ENCODE results near the gene BAAT. TPM values are rescaled to one million over a fixed set of nuclear protein-coding genes. Genes with fewer than 3 reads are reported as not detected.

BAAT gene
- polyA plus RNA-seq, 1 donor (not counting 4 experiments of a cell fraction or from before 2014, with no cell fraction given): 0.14 TPM

DNA sequence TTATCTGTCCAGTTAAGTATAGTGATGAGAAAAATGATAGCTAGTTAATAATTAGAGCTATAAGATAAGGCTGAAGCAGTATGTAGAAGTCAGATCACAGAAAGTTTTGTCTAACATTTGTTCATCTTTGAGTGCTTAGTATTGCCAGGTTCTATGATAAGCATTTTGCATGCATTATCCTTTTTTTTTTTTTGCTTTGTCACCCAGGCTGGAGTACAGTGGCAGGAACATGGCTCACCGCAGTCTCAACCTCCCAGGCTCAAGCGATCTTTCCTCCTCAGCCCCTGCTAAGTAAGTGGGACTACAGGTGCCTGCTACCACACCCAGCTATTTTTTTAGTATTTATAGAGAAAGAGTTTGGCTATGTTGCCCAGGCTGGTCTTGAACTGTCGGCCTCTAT is 17.5 kb downstream of the BAAT start:
- H3K36me3 ChIP-seq (ENCODE audit: control insufficient read depth in 2 of 2, extremely low read depth in 1 of 2, insufficient read depth in 2 of 2, low read length in 2 of 2): no peaks in the 10 kb centered on the region
- H2AFZ ChIP-seq (ENCODE audit: control insufficient read depth, low read length): no peak overlapping the region
- dilution Hi-C loops (cut with MboI; ENCODE audit: extremely low pct_ligation_motif_present, low sequenced_read_pairs): no loop called here
- H3K27ac ChIP-seq (ENCODE audit: control insufficient read depth, insufficient read depth, low read length): no peak overlapping the region
- no peak overlapping the region for H3K9ac ChIP-seq (ENCODE audit: control insufficient read depth, extremely low read depth, insufficient read depth, low read length)
- no peak overlapping the region for H3K4me3 ChIP-seq (ENCODE audit: control insufficient read depth in 2 of 3, extremely low read depth in 1 of 3, insufficient read depth in 2 of 3, low read depth in 1 of 3, low read length in 3 of 3)
- H3K4me1 ChIP-seq (ENCODE audit: control insufficient read depth, extremely low read depth, insufficient read depth, low read length): no peaks in the 10 kb centered on the region
- H3K4me2 ChIP-seq (ENCODE audit: control insufficient read depth, extremely low read depth, insufficient read depth, low read depth, low read length): no peak overlapping the region
- H3K9me3 ChIP-seq (ENCODE audit: control insufficient read depth, low read depth, low read length): no peaks in the 10 kb centered on the region
- DNase-seq (ENCODE audit: low read depth, low spot score) (no peak), FAIRE-seq (no peak)
- H3K9me1 ChIP-seq (ENCODE audit: control insufficient read depth, extremely low read depth, insufficient read depth, low read length): no peaks in the 10 kb centered on the region
- TF ChIP-seq, protein P1, sequence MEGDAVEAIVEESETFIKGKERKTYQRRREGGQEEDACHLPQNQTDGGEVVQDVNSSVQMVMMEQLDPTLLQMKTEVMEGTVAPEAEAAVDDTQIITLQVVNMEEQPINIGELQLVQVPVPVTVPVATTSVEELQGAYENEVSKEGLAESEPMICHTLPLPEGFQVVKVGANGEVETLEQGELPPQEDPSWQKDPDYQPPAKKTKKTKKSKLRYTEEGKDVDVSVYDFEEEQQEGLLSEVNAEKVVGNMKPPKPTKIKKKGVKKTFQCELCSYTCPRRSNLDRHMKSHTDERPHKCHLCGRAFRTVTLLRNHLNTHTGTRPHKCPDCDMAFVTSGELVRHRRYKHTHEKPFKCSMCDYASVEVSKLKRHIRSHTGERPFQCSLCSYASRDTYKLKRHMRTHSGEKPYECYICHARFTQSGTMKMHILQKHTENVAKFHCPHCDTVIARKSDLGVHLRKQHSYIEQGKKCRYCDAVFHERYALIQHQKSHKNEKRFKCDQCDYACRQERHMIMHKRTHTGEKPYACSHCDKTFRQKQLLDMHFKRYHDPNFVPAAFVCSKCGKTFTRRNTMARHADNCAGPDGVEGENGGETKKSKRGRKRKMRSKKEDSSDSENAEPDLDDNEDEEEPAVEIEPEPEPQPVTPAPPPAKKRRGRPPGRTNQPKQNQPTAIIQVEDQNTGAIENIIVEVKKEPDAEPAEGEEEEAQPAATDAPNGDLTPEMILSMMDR (optimal IDR thresholded peaks at IDR 0.05 in 1 of 3, IDR thresholded peaks at IDR 0.05 in 1 of 3, conservative IDR thresholded peaks at IDR 0.05 in 1 of 3; ENCODE audit: extremely low read depth in 1 of 3, insufficient read depth in 2 of 3, low read length in 3 of 3): no peak
- TF ChIP-seq EZH2 (IDR thresholded peaks at IDR 0.05; ENCODE audit: low read length): no peak
- no peaks in the 10 kb centered on the region for H4K20me1 ChIP-seq (ENCODE audit: control insufficient read depth, extremely low read depth, insufficient read depth, low read length)
- H3K79me2 ChIP-seq (ENCODE audit: control insufficient read depth, insufficient read depth, low read length): no peaks in the 10 kb centered on the region
- no peaks in the 10 kb centered on the region for H3K27me3 ChIP-seq (ENCODE audit: control insufficient read depth, extremely low read depth, insufficient read depth, low read length)

DNA sequence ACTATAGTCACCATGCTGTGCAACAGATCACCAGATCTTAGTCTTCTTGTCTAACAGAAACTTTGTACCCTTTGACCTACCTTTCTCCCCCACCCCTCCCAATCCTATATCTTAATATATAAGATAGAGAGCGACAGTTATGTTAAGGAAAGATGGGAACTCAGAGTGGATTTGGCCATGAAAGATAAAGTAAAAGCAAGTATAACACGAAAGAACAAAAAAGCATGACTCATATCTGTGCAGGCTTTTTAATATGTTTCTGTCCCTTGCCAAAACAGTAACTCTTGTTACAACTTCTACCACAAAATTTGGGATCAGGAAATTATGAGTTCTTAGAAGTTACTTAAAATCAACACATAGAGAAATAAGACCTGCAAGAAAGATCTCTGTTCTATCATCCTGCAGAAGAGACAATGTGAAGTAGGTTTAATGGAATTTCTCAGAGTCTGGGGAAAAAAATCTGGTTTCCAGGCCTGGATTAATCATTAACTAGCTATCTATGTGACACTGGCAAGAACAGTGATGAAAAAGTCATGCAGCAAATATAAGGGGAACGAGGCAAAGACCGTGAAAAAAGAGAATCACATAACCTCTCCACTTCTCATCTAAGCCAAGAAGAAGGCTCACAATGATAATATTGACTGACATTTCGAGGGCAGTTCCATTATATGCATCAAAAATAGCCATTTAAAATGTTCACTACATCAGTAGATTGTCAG is 18.6 kb downstream of the BAAT start:
- dilution Hi-C loops (cut with MboI; ENCODE audit: extremely low pct_ligation_motif_present, low sequenced_read_pairs): no loop called here
- FAIRE-seq: no peak
- H3K4me2 ChIP-seq (ENCODE audit: control insufficient read depth, extremely low read depth, insufficient read depth, low read depth, low read length): no peak overlapping the region

More for the DNA sequence above, 18.6 kb downstream of the BAAT start:
- H3K4me3 ChIP-seq (ENCODE audit: control insufficient read depth in 2 of 3, extremely low read depth in 1 of 3, insufficient read depth in 2 of 3, low read depth in 1 of 3, low read length in 3 of 3): no peak overlapping the region
- no peak for DNase-seq (ENCODE audit: low read depth, low spot score)
- H3K9me1 ChIP-seq (ENCODE audit: control insufficient read depth, extremely low read depth, insufficient read depth, low read length): no peaks in the 10 kb centered on the region
- no peaks in the 10 kb centered on the region for H3K36me3 ChIP-seq (ENCODE audit: control insufficient read depth in 2 of 2, extremely low read depth in 1 of 2, insufficient read depth in 2 of 2, low read length in 2 of 2)
- no peaks in the 10 kb centered on the region for H3K9me3 ChIP-seq (ENCODE audit: control insufficient read depth, low read depth, low read length)
- H4K20me1 ChIP-seq (ENCODE audit: control insufficient read depth, extremely low read depth, insufficient read depth, low read length): no peaks in the 10 kb centered on the region
- TF ChIP-seq, protein P1 (optimal IDR thresholded peaks at IDR 0.05 in 1 of 3, IDR thresholded peaks at IDR 0.05 in 1 of 3, conservative IDR thresholded peaks at IDR 0.05 in 1 of 3; ENCODE audit: extremely low read depth in 1 of 3, insufficient read depth in 2 of 3, low read length in 3 of 3): no peak
- no peak for TF ChIP-seq EZH2 (IDR thresholded peaks at IDR 0.05; ENCODE audit: low read length)
- H3K9ac ChIP-seq (ENCODE audit: control insufficient read depth, extremely low read depth, insufficient read depth, low read length): no peak overlapping the region
- H3K4me1 ChIP-seq (ENCODE audit: control insufficient read depth, extremely low read depth, insufficient read depth, low read length): no peaks in the 10 kb centered on the region
- H3K27me3 ChIP-seq (ENCODE audit: control insufficient read depth, extremely low read depth, insufficient read depth, low read length): no peaks in the 10 kb centered on the region
- H3K79me2 ChIP-seq (ENCODE audit: control insufficient read depth, insufficient read depth, low read length): no peaks in the 10 kb centered on the region
- no peak overlapping the region for H3K27ac ChIP-seq (ENCODE audit: control insufficient read depth, insufficient read depth, low read length)
- H2AFZ ChIP-seq (ENCODE audit: control insufficient read depth, low read length): no peak overlapping the region

Data from keratinocyte (primary cell).